Measurements from ENCODE around the gene LIPG.

GRCh38 chr18:49548229-49548636 is 13.6 kb upstream of the LIPG start:
- TF ChIP-seq EZH2 (IDR thresholded peaks at IDR 0.05) (no peak), POLR2AphosphoS5 (IDR thresholded peaks at IDR 0.05; ENCODE audit: borderline replicate concordance, low read depth, low read length) (no peak), FOXP2 (optimal IDR thresholded peaks at IDR 0.05; ENCODE audit: control extremely low read depth, extremely low read length, insufficient read depth) (no peak)
